ENCODE measurements around the gene PITX3.

DNA sequence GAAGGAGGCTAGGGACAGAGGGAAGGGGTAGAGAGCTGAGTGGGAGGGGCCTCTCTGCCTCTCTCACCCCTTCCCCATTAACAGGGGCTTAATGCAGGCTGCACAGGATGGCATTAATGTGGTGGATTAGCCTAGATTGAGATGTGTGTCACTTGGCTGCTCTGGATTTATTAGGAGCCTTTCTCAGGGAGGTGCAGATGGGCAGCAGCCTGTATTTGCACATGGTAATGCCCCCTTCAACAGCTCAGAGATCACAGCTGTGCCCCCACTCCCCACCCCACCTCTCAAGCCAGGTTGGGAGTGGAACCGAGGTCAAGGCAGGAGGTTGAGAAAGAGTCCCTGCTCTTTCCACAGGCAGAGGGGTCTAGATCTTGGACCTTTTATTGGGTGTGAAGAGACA is 7.3 kb downstream of the PITX3 start:
- no peak for TF ChIP-seq EZH2 (IDR thresholded peaks at IDR 0.05; ENCODE audit: insufficient read depth, poor library complexity, severe bottlenecking)
- TF ChIP-seq EZH2phosphoT487 (IDR thresholded peaks at IDR 0.05; ENCODE audit: insufficient read depth, low read depth), result no peak

Measured in GM23248 (cell line).